ENCODE data around the gene DNASE2.
"Not testable (repeated sequence)": the region's sequence is repeated elsewhere in the genome, so short reads cannot be mapped to it uniquely, and the experiment has no call there.

The DNASE2 gene

GRCh38 chr19:12893582-12893981 is 12.3 kb upstream of the DNASE2 start:
- TF ChIP-seq GATA1 (IDR thresholded peaks at IDR 0.05; ENCODE audit: low read depth, low read length) (no peak), POLR2A (IDR thresholded peaks at IDR 0.05; ENCODE audit: low read length) (no peak)
- no peak for DNase-seq

GRCh38 chr19:12891553-12892021 is 10.3 kb upstream of the DNASE2 start:
- TF ChIP-seq POLR2A (IDR thresholded peaks at IDR 0.05; ENCODE audit: low read length) (no peak), GATA1 (IDR thresholded peaks at IDR 0.05; ENCODE audit: low read depth, low read length) (no peak)
- DNase-seq, result peak; percentile 48 to 55

GRCh38 chr19:12890787-12891552 is 9.7 kb upstream of the DNASE2 start, which contains the start of gene GCDH:
TSS of gene GCDH (plus strand) at chr19:12891160. CDS start at chr19:12891305, 145 bp downstream.
- DNase-seq, result peak; percentile 99 to 100
- peak; percentile 78 for TF ChIP-seq POLR2A (IDR thresholded peaks at IDR 0.05; ENCODE audit: low read length)
- no peak for TF ChIP-seq GATA1 (IDR thresholded peaks at IDR 0.05; ENCODE audit: low read depth, low read length)

GRCh38 chr19:12890299-12890786 is 9.1 kb upstream of the DNASE2 start:
- not testable (repeated sequence) for DNase-seq
- peak; percentile 87 for TF ChIP-seq POLR2A (IDR thresholded peaks at IDR 0.05; ENCODE audit: low read length)

GRCh38 chr19:12888006-12888603 is 6.9 kb upstream of the DNASE2 start:
- TF ChIP-seq GATA1 (IDR thresholded peaks at IDR 0.05; ENCODE audit: low read depth, low read length), result no peak
- no peak for TF ChIP-seq POLR2A (IDR thresholded peaks at IDR 0.05; ENCODE audit: low read length)
- DNase-seq, result peak; percentile 67 to 75

GRCh38 chr19:12886969-12887747 is 5.9 kb upstream of the DNASE2 start, which contains the start of gene KLF1:
TSS of gene KLF1 (minus strand) at chr19:12887201. CDS start at chr19:12887140, 61 bp downstream.
- DNase-seq, result peak; percentile 97 to 98
- TF ChIP-seq POLR2A (IDR thresholded peaks at IDR 0.05; ENCODE audit: low read length) (peak; percentile 100), GATA1 (IDR thresholded peaks at IDR 0.05; ENCODE audit: low read depth, low read length) (peak; percentile 66)

- TF ChIP-seq GATA1 (IDR thresholded peaks at IDR 0.05; ENCODE audit: low read depth, low read length) (no peak), POLR2A (IDR thresholded peaks at IDR 0.05; ENCODE audit: low read length) (no peak)
- DNase-seq, result peak; percentile 80 to 86
Observed at GRCh38 chr19:12886651-12886968, 5.4 kb upstream of the DNASE2 start.

GRCh38 chr19:12885749-12886650 is 4.8 kb upstream of the DNASE2 start:
- peak; percentile 93 to 95 for DNase-seq
- TF ChIP-seq POLR2A (IDR thresholded peaks at IDR 0.05; ENCODE audit: low read length) (no peak), GATA1 (IDR thresholded peaks at IDR 0.05; ENCODE audit: low read depth, low read length) (peak; percentile 37)

- peak; percentile 94 to 95 for DNase-seq
Observed at GRCh38 chr19:12884926-12885748, 3.9 kb upstream of the DNASE2 start.

GRCh38 chr19:12884627-12884925 is 3.3 kb upstream of the DNASE2 start:
- TF ChIP-seq GATA1 (IDR thresholded peaks at IDR 0.05; ENCODE audit: low read depth, low read length) (no peak), POLR2A (IDR thresholded peaks at IDR 0.05; ENCODE audit: low read length) (no peak)
- no peak for DNase-seq

More at GRCh38 chr19:12884926-12885748, 3.9 kb upstream of the DNASE2 start:
- TF ChIP-seq GATA1 (IDR thresholded peaks at IDR 0.05; ENCODE audit: low read depth, low read length) (no peak), POLR2A (IDR thresholded peaks at IDR 0.05; ENCODE audit: low read length) (peak; percentile 78)

- DNase-seq, result no peak
- TF ChIP-seq GATA1 (IDR thresholded peaks at IDR 0.05; ENCODE audit: low read depth, low read length), result no peak
- TF ChIP-seq POLR2A (IDR thresholded peaks at IDR 0.05; ENCODE audit: low read length), result no peak
Observed at GRCh38 chr19:12884202-12884601, 3.0 kb upstream of the DNASE2 start.

- TF ChIP-seq POLR2A (IDR thresholded peaks at IDR 0.05; ENCODE audit: low read length) (peak; percentile 52), GATA1 (IDR thresholded peaks at IDR 0.05; ENCODE audit: low read depth, low read length) (no peak)
- no peak for DNase-seq
Observed at GRCh38 chr19:12882589-12882988, 1.3 kb upstream of the DNASE2 start.
